ENCODE measurements around the gene ESR2.

DNA sequence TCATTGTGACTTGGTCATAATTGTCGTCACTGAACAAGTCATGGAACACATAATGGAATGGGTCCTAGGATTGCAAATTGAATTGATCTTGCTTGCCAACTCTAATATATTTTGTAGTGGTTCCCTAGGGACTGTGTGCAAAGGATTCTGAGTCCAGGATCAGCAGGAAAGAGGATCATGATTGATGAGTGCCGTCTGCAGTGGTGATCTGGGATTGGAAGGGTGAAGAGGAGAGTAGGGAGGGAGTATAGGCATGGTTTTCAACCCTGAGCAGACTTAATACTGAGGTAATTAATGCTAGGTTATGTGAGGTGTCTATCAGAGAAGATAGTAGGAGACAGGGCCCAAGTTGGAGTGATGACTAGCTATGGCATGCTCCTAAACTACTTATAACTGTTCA, 168.9 kb downstream of the ESR2 start:
- TF ChIP-seq POLR2AphosphoS5 (IDR thresholded peaks at IDR 0.05; ENCODE audit: low read depth, low read length): no peak
- TF ChIP-seq POLR2A (IDR thresholded peaks at IDR 0.05; ENCODE audit: low read depth, low read length): no peak
